Activated CD4-positive, CD25-positive, alpha-beta regulatory T cell treated with anti-CD3 and anti-CD28 coated beads, Interleukin-2, amount 50 U/mL, for 72 hours (primary cell): ENCODE measurements around the gene BOC.

Experiments
- DNase-seq: peaks from one replicate; pipeline ENCODE4 v3.0.0; 2021

The BOC gene

GRCh38 chr3:113226491-113226890, 15.1 kb downstream of the BOC start:
- DNase-seq = no peak

DNA sequence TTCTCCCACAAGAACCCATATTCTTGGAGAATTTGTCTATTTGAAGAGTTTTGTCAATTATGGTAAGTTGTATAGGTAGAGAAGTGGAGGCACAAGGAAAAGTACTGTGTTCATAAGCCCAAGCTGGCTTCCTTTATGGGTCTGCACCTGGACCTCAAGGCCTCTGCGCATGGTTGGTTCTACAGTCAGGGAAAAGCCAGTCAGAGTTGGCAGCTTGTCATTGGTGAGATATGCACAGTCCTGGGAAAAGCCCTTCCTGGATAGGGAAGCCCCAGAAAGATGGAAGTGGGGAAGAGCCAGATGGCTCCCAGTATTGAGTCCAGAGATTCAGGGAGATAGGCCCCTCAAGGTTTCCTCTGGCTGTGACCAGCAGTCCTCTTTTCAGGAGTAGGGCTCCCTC, 15.8 kb downstream of the BOC start:
- DNase-seq = no peak

GRCh38 chr3:113228498-113229286, 17.3 kb downstream of the BOC start:
- no peak for DNase-seq

DNA sequence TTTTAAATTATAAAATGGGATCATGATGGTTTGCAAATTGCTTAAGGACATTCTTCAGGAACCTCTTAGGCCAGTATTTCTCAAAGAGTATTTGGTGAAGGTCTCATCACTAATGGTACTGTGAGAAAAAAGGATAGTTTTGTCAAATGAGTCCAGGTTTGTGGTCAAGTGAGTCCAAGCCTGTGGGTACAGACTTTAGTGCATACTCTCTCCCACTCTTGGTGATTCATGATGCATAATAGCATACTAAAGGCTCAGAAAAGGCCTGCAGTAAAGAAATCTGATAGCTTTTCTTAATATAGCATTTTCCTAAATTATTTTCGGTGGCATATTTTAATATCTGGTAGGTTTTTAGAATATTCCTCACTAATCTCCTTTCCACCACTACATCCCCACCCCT, 20.0 kb downstream of the BOC start:
- no peak for DNase-seq

DNA sequence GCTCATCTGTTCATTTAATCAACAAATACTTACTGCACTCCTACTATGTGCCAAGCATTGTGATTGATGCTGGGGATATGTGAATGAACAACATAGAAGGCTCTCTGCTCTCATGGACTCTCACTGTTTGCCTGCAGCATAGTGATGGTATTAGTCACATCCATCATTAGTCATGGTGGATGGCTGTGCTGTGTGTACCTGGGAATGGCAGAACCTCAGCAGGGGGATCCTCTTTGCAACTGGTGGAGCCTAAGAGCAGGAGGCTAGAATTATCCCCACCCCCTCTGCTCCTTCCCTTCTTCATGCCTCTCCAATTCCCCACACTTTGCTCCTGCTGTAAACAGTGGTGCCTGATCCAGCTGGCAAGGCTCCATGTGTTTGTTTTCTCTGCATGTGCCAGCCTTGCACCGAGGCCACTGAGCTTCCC, 20.5 kb downstream of the BOC start:
- no peak for DNase-seq

- DNase-seq = no peak
Measured at GRCh38 chr3:113232342-113232741, 21.0 kb downstream of the BOC start.

DNA sequence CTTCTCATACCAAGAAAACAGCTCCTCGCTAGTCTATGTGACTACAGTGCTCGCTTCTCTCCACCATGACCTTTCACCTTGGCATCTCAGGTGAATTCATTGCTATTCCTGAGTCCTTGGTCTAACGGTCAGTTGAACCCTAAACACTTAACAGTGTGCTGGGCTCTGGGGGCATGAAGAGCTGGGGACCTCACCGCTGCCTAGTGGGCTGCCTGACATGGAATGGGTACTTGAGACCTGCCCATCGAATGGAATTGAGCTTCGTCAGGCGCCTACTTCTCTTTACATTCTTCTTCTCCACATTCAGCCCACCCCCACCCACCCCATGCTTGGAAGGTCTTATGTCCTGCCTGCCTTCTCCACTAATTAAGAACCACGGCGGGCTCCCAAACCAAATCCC, 22.1 kb downstream of the BOC start:
- no peak for DNase-seq

GRCh38 chr3:113234028-113234427, 22.7 kb downstream of the BOC start:
- no peak for DNase-seq

GRCh38 chr3:113234688-113235260, 23.4 kb downstream of the BOC start:
- no peak for DNase-seq

DNA sequence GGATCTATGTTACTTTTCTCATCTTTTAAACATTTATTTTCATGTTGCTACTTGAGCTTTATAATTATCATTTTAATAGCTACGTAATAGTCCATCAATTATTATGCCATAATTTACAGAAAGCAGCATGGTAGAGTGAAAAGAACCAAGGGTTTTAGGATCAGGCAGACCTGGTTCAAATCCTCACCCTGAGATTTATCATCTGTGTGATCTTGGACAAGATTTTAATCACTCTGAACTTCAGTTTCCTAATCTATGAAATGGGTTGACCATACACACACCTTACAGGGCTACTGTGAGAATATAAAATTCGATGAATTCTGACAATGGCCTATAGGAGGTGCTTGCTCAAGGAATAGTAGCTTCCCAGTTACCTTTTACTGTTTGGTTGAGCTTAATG, 27.1 kb downstream of the BOC start:
- DNase-seq = no peak

DNA sequence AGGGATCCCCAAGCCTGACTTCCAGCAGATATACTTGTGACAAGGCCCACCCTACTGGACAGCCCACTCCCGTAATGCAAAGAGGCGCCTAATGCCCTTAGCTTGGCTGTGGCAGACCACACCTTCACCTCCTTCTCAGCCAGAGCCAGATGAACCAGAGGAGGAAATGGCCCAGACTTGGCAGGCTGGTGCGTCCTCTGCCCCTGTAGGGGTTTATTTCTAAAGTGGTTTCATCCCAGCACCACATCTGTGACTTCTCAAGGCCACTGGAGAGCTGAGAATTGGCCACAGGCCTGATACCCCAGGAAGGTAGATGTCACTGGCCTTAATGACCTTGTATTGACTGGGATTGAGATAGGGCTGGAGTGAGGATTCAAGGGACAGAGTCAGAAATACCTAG, 29.5 kb downstream of the BOC start:
- DNase-seq = no peak

GRCh38 chr3:113241292-113242095, 30.1 kb downstream of the BOC start:
- no peak for DNase-seq

- no peak for DNase-seq
Measured at GRCh38 chr3:113242096-113242581, 30.8 kb downstream of the BOC start.

DNA sequence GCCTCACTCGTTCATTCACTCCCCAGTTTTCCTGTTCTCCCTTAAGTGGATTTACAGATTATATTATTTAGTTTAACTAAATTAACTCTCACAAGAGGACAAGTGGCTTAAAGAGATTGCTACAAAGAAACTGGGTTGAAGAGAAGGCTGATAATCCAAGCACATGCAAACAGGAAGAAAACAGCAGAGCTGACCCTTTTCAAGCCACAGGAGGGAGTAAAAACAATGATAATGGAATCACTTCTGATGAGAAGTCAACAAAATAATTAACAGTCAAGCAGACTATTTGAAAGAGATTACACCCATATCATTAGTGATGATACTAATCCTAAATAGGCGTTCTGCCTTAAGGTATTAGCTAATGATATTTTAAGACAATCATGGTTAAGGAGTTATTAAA, 31.7 kb downstream of the BOC start:
- no peak for DNase-seq

DNA sequence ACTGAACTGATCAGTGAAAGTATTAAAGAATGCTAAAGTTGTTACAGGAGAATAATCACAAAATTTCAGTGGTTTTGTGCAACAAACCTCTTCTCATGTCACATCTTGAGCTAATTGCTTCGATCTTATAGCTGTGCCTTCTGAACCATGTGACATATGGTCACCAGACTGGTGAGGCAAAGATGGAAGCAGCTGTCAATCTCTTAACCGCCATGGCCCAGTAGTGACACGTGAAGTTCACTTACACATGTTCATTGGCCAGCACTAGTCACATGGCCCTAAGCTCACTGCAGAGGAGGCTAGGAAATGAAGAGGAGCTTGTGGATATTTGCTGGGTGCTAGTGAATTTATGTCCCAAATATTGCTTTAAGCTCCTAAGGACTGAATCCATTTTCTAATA, 32.5 kb downstream of the BOC start:
- no peak for DNase-seq

DNA sequence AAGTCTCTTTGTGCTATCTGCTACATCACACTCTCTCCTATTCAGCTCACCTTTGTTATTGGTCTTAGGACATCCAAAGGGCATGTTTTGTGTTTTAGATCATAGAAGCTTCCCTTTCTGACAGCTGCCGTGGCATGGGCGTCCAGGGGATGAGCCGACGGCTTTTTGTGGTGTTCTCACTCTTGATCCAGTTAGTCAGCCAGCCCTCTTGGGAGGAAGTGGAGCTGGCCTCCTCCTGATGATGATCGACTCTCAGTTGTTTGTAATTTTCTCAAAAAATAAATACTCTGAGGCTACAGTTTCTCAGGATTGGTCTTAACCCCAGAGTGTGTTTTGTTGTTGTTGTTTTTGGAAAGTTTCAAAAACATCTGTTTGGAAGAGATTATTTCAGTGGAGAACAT, 34.4 kb downstream of the BOC start:
- DNase-seq = no peak

DNA sequence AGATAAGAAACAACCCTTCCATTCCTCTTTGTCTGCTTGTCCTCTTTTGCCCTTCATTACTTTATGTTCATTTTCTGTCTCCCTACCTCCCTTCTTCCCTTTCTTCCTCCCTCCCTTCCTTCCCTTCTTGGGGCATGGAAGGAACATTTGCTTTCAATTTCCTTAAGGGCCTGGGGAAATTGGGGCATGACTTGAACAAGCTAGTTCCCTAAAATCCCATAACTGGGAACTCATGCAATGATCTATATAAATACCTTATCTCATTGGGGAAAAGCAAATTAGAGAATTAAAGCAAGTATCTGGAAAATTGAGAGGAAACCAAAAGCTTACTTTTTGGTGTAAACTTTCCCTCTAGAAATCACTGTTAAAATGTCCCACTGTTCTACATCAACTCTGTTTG, 35.7 kb downstream of the BOC start:
- DNase-seq = no peak

- DNase-seq = no peak
Measured at GRCh38 chr3:113247675-113248458, 36.5 kb downstream of the BOC start.

GRCh38 chr3:113249111-113249510, 37.8 kb downstream of the BOC start:
- DNase-seq = no peak

GRCh38 chr3:113249601-113250000, 38.2 kb downstream of the BOC start:
- no peak for DNase-seq

DNA sequence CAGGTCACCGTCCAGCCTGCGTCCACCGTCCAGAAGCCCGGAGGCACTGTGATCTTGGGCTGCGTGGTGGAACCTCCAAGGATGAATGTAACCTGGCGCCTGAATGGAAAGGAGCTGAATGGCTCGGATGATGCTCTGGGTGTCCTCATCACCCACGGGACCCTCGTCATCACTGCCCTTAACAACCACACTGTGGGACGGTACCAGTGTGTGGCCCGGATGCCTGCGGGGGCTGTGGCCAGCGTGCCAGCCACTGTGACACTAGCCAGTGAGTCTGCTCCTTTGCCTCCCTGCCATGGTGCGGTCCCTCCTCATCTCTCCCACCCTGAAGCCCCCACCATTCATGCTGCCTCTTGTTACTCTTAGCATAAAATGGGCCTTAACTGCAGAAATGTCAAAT, 39.2 kb downstream of the BOC start:
- no peak for DNase-seq

DNA sequence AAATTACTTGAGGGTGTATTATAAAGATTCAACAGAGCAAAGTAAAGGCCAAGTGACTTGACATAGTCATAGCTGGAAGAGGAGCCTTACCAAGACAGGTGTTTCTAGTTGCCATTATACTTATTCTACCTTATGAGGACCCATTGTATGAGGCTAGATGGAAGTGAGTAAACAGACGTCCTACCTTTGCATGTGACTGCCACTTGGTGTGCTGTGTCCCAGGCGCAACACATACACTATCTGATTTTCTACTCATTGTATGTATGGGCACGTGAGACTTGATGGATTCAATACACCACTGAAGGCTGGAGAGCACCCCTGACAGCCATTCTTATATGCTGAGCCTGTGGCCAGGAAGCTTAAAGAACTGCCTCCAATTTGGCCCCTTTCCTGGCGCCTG, 40.5 kb downstream of the BOC start:
- DNase-seq = no peak

DNA sequence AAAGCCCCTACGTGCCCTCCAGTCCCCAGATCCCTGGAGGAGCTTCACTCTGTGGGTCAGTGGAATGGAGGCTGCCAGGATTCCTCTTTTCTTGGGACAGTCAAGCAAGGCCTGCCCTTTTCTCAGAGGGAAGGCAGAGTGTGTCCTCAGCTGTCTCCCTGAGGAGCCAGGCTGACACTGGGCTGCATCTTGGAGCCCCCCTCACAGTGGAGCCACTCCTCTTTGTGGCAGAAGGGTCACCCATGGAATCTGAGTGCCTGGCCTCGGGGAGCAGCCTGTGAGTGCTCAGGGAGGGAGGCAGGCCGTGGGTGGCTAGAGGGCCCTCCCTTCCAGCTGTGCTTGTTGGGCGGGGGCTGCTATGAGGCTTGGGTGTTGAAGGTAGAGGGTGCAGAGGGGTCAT, 41.2 kb downstream of the BOC start:
- DNase-seq = no peak
